ENCODE measurements around the gene FUT7. TPM values are rescaled to one million over a fixed set of nuclear protein-coding genes. Genes with fewer than 3 reads are reported as not detected.
A peak's percentile ranks its signal among the peaks of the same experiment; 100 is the strongest.

The FUT7 gene
- total and polyA plus RNA-seq, 2 of the 13 experiments (the other 11 are each of a cell fraction or from before 2014, with no cell fraction given): 0.05 TPM; not detected in 1

- TF ChIP-seq ZNF574 (CRISPR knock-in tag; IDR thresholded peaks at IDR 0.05) (peak; percentile 31; the same call in 1 of the 2 replicates), ZNF605 (CRISPR knock-in tag; IDR thresholded peaks at IDR 0.05) (peak; percentile 37; the same call in 1 of the 2 replicates), ZNF746 (CRISPR knock-in tag; IDR thresholded peaks at IDR 0.05) (peak; percentile 41; the same call in 1 of the 2 replicates), ZNF619 (CRISPR knock-in tag; IDR thresholded peaks at IDR 0.05) (peak; percentile 19; the same call in 1 of the 2 replicates), CBX1 (IDR thresholded peaks at IDR 0.05; ENCODE audit: low read depth) (peak; percentile 51), NFYB (CRISPR knock-in tag; IDR thresholded peaks at IDR 0.05) (no peak), ZNF224 (CRISPR knock-in tag; IDR thresholded peaks at IDR 0.05) (0 out of 2 replicates have a peak, but pooled peaks have one; percentile 60), CAMTA2 (CRISPR knock-in tag; IDR thresholded peaks at IDR 0.05; ENCODE audit: borderline replicate concordance) (0 out of 2 replicates have a peak, but pooled peaks have one; percentile 44), ZBTB20 (CRISPR knock-in tag; IDR thresholded peaks at IDR 0.05; ENCODE audit: borderline replicate concordance, low read depth) (no peak), ZNF317 (CRISPR knock-in tag; IDR thresholded peaks at IDR 0.05) (peak; percentile 71), ZNF772 (CRISPR knock-in tag; IDR thresholded peaks at IDR 0.05) (peak; percentile 55; the same call in 1 of the 2 replicates), ZNF530 (CRISPR knock-in tag; IDR thresholded peaks at IDR 0.05; ENCODE audit: low read depth) (no peak), SPEN (CRISPR knock-in tag; IDR thresholded peaks at IDR 0.05; ENCODE audit: low read depth) (peak; percentile 68), ETV6 (CRISPR knock-in tag; conservative IDR thresholded peaks at IDR 0.05) (no peak), DNMT1 (CRISPR knock-in tag; IDR thresholded peaks at IDR 0.05) (peak; percentile 66; the same call in 1 of the 2 replicates), SP5 (CRISPR knock-in tag; IDR thresholded peaks at IDR 0.05; ENCODE audit: borderline replicate concordance, low read depth) (0 out of 2 replicates have a peak, but pooled peaks have one; percentile 32), RAD21 (CRISPR knock-in tag; IDR thresholded peaks at IDR 0.05) (peak; percentile 67)
- TF ChIP-seq, protein P1, sequence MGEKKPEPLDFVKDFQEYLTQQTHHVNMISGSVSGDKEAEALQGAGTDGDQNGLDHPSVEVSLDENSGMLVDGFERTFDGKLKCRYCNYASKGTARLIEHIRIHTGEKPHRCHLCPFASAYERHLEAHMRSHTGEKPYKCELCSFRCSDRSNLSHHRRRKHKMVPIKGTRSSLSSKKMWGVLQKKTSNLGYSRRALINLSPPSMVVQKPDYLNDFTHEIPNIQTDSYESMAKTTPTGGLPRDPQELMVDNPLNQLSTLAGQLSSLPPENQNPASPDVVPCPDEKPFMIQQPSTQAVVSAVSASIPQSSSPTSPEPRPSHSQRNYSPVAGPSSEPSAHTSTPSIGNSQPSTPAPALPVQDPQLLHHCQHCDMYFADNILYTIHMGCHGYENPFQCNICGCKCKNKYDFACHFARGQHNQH (CRISPR knock-in tag; IDR thresholded peaks at IDR 0.05): 0 out of 2 replicates have a peak, but pooled peaks have one; percentile 27
- TF ChIP-seq, protein P2, sequence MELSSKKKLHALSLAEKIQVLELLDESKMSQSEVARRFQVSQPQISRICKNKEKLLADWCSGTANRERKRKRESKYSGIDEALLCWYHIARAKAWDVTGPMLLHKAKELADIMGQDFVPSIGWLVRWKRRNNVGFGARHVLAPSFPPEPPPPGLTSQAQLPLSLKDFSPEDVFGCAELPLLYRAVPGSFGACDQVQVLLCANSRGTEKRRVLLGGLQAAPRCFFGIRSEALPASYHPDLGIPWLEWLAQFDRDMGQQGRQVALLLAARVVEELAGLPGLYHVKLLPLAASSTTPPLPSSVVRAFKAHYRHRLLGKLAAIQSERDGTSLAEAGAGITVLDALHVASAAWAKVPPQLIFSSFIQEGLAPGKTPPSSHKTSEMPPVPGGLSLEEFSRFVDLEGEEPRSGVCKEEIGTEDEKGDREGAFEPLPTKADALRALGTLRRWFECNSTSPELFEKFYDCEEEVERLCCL (CRISPR knock-in tag; IDR thresholded peaks at IDR 0.05; ENCODE audit: borderline replicate concordance): no peak
- TF ChIP-seq, protein P3, sequence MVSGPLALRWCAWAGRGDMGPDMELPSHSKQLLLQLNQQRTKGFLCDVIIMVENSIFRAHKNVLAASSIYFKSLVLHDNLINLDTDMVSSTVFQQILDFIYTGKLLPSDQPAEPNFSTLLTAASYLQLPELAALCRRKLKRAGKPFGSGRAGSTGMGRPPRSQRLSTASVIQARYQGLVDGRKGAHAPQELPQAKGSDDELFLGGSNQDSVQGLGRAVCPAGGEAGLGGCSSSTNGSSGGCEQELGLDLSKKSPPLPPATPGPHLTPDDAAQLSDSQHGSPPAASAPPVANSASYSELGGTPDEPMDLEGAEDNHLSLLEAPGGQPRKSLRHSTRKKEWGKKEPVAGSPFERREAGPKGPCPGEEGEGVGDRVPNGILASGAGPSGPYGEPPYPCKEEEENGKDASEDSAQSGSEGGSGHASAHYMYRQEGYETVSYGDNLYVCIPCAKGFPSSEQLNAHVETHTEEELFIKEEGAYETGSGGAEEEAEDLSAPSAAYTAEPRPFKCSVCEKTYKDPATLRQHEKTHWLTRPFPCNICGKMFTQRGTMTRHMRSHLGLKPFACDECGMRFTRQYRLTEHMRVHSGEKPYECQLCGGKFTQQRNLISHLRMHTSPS (CRISPR knock-in tag; IDR thresholded peaks at IDR 0.05; ENCODE audit: low read depth): peak; percentile 34; the same call in 1 of the 2 replicates
- TF ChIP-seq, protein P4, sequence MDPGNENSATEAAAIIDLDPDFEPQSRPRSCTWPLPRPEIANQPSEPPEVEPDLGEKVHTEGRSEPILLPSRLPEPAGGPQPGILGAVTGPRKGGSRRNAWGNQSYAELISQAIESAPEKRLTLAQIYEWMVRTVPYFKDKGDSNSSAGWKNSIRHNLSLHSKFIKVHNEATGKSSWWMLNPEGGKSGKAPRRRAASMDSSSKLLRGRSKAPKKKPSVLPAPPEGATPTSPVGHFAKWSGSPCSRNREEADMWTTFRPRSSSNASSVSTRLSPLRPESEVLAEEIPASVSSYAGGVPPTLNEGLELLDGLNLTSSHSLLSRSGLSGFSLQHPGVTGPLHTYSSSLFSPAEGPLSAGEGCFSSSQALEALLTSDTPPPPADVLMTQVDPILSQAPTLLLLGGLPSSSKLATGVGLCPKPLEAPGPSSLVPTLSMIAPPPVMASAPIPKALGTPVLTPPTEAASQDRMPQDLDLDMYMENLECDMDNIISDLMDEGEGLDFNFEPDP (CRISPR knock-in tag; conservative IDR thresholded peaks at IDR 0.05): no peak
Measured at GRCh38 chr9:137067860-137068538, 36.1 kb upstream of the FUT7 start (continued).
